Psoas muscle (tissue), 8 donors: ENCODE data around the gene RDH13. TPM values are rescaled to one million over a fixed set of nuclear protein-coding genes. Genes with fewer than 3 reads are reported as not detected.

Experiments used
- ATAC-seq, 4 donors: fragments of 200-7000 bp; cut with Tn5 transposase; one replicate each; pipeline ENCODE4 v1.9.1; 2020; ENCODE audit warnings: moderate library complexity in 3 of 4, mild to moderate bottlenecking in 2 of 4
- DNase-seq, 2 donors: peaks; one replicate each; pipeline ENCODE4 v3.0.0-alpha.2; 2020
- H3K27ac ChIP-seq: fragments of 200-600 bp; one replicate; pipeline ENCODE4 v1.8.0; 2022
- H3K27me3 ChIP-seq, 3 donors: fragments of 200-600 bp in 1 of 3; one replicate each; pipeline versions ENCODE4 v1.6.1 to v1.8.0; 2013 to 2022; ENCODE audit warnings: low read length in 2 of 3, mild to moderate bottlenecking in 2 of 3, moderate library complexity in 1 of 3; ENCODE audit not compliant: insufficient read depth in 3 of 3
- H3K36me3 ChIP-seq, 2 donors: fragments of 200-600 bp in 1 of 2; one replicate each; pipeline versions ENCODE4 v1.6.1 to v1.8.0; 2013 to 2022; ENCODE audit warnings: low read depth in 1 of 2, mild to moderate bottlenecking in 1 of 2, moderate library complexity in 1 of 2; ENCODE audit not compliant: insufficient read depth in 1 of 2
- H3K4me1 ChIP-seq: fragments of 200-600 bp; one replicate; pipeline ENCODE4 v1.8.0; 2022
- H3K4me3 ChIP-seq: fragments of 200-600 bp; one replicate; pipeline ENCODE4 v1.8.0; 2022; ENCODE audit warnings: mild to moderate bottlenecking
- H3K9me3 ChIP-seq: fragments of 200-600 bp; one replicate; pipeline ENCODE4 v1.8.0; 2022
- WGBS, 3 donors: extraction: QIAGEN DNeasy Blood & Tissue Kit; methylation state at CpG; one replicate each; pipeline versions ENCODE4 v1.1.6 to v1.1.7; 2013; 5-methylcytosine and 5-hydroxymethylcytosine counted together
- intact Hi-C, 2 donors: fragments of 100-400 bp; cut with DNase I; formaldehyde crosslinking; loops; one replicate each; pipeline versions ENCODE4 v1.11.0 to v1.14.2; 2022
- polyA plus RNA-seq, 3 donors: library from polyadenylated mRNA; stranded (reverse); fragments of 200-250 nt; gene quantifications; one replicate each; pipeline ENCODE4 v1.2.3, GENCODE V29; 2013
- total RNA-seq, 4 donors: library from RNA; stranded (reverse); fragmentation: NEBNext Ultra II Directional in 2 of 4; extraction: Animal tissue kit (Norgen Biotek cat#: 25700) in 2 of 4; gene quantifications; one replicate each; pipeline versions ENCODE4 v1.2.1 to v1.2.4, GENCODE V29; 2021 to 2023
- TF ChIP-seq, protein P1 (sequence below): fragments of 200-600 bp; IDR thresholded peaks from one replicate; pipeline ENCODE4 v1.8.0; 2022; ENCODE audit warnings: antibody characterized with exemption
- donor health status: healthy with polysubstance abuse.
- donor health status: DM: no; HTN: no; CAD: no; lungs with moderate emphysema.
- donor health status: Bipolar disorder and iron deficiency.
- donor health status: healthy.
- donor health status: DM: yes; HTN: yes; CAD: no.
- donor health status: DM: no; HTN: no; CAD: no.
- donor health status: DM: no; HTN: no; CAD: no.
- donor health status: DM: yes; HTN: yes; CAD: no.

Gene RDH13
- total and polyA plus RNA-seq, 7 donors: 4.5 to 18.0 (median 13.1) TPM

DNA sequence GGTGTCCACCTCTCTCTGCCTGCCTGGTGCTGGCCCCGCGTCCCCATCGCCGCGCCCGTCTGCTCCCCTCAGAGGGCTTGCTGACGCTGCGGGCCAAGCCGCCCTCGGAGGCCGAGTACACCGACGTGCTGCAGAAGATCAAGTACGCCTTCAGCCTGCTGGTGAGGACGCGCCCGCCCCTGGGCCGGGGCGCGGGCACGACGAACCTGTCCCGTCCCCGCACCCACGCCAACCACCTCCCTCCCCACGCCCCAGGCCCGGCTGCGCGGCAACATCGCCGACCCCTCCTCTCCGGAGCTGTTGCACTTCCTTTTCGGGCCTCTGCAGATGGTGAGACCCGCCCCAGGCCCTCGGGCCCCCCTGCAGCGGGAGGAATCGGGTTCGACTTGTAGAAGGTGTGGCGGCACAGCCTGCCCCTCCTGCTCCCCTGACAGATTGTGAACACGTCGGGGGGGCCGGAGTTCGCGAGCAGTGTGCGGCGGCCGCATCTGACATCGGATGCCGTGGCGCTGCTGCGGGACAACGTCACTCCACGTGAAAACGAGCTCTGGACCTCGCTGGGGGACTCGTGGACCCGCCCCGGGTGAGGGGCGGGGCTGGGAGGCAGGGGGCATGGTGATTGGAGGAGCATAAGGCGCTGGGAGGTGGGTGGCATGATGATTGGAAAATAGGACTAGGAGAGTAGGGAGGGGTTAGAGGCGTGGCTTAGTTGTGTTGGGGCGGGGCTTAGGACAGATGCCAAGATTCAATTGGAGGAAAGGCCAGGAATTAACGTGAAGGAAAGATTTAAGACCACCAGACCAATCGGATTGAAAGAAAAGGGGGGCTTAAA, 19.3 kb upstream of the RDH13 start:
- WGBS, 3 donors: 2 to 6% (median 5%) methylated on average over 55 to 64 of the region's 64 CpGs
- H3K27ac ChIP-seq: no peak overlapping the region
- peak overlapping the region; percentile 66 for H3K4me3 ChIP-seq
- peaks cover 24% of the 10 kb centered on the region for H3K4me1 ChIP-seq
- peaks cover 0 to 86% (median 42%) of the 10 kb centered on the region in 3 donors for H3K27me3 ChIP-seq
- ATAC-seq: peak in 1 of 4 donors; percentile 31
- H3K36me3 ChIP-seq: no peaks in the 10 kb centered on the region
- no peak for DNase-seq
- no peaks in the 10 kb centered on the region for H3K9me3 ChIP-seq
- TF ChIP-seq, protein P1, sequence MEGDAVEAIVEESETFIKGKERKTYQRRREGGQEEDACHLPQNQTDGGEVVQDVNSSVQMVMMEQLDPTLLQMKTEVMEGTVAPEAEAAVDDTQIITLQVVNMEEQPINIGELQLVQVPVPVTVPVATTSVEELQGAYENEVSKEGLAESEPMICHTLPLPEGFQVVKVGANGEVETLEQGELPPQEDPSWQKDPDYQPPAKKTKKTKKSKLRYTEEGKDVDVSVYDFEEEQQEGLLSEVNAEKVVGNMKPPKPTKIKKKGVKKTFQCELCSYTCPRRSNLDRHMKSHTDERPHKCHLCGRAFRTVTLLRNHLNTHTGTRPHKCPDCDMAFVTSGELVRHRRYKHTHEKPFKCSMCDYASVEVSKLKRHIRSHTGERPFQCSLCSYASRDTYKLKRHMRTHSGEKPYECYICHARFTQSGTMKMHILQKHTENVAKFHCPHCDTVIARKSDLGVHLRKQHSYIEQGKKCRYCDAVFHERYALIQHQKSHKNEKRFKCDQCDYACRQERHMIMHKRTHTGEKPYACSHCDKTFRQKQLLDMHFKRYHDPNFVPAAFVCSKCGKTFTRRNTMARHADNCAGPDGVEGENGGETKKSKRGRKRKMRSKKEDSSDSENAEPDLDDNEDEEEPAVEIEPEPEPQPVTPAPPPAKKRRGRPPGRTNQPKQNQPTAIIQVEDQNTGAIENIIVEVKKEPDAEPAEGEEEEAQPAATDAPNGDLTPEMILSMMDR: no peak
- intact Hi-C loops: no loop called here

DNA sequence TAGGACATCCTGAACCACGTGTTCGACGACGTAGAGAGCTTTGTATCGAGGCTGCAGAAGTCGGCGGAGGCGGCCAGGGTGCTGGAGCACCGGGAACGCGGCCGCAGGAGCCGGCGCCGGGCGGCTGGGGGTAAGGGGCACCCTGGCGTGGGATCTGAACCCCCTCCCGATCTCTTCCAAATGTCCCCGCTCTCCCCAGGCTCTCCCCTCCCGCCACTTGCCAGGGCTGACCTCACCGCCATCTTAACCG, 18.7 kb upstream of the RDH13 start:
- Histone ChIP-seq H3K36me3 (no peaks in the 10 kb centered on the region), H3K4me1 (peaks cover 19% of the 10 kb centered on the region), H3K4me3 (peak overlapping the region; percentile 66), H3K27me3 (peaks cover 0 to 86% (median 40%) of the 10 kb centered on the region in 3 donors), H3K9me3 (no peaks in the 10 kb centered on the region), H3K27ac (no peak overlapping the region)
- 3 to 4% (median 3%) methylated on average over 17 to 22 of the region's 22 CpGs for WGBS, 3 donors
- ATAC-seq (no peak), DNase-seq (no peak)
- TF ChIP-seq, protein P1: no peak
- intact Hi-C loops: no loop called here

DNA sequence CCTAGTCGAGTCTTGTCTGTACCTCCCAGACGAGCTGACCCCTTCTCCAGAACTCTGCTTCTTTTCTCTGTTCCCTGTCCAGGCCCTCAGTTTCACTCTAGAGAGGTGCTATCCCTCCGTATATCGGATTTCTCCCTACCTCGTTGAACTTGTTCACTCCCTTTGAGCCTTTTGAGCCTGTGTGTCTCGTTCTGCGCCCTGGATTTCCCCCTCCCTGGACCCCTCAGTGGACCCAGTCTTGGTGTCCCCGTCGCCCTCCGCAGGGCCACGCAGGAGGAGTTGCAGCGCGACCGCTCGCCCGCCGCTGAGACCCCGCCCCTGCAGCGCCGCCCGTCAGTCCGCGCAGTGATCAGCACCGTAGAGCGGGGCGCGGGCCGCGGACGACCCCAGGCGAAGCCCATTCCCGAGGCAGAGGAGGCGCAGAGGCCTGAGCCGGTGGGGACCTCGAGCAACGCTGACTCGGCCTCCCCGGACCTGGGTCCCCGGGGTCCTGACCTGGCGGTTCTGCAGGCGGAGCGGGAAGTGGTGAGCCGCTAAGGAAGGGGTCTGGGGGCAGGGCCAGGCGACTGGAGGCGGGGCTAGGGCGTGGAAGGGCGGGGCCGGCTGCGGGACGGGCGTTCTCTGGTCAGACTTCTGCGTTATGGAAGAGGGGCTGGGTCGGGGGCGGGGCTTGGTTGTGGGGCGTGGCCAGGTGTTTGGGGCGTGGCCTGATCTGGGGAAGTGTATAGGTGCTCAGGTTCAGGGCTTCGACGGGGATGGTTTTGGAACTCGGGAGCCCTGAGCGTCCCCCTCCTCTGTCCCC, 18.2 kb upstream of the RDH13 start:
- DNase-seq (peak; percentile 69 to 84), ATAC-seq (peak; percentile 51 to 66 (median 57))
- Histone ChIP-seq H3K36me3 (no peaks in the 10 kb centered on the region), H3K9me3 (no peaks in the 10 kb centered on the region), H3K27ac (no peak overlapping the region), H3K4me3 (peak overlapping the region; percentile 66), H3K27me3 (peaks cover 0 to 86% (median 39%) of the 10 kb centered on the region in 3 donors), H3K4me1 (peaks cover 17% of the 10 kb centered on the region)
- intact Hi-C loops: no loop called here
- TF ChIP-seq, protein P1: no peak
- 1 to 2% (median 1%) methylated on average over 47 to 60 of the region's 60 CpGs for WGBS, 3 donors

DNA sequence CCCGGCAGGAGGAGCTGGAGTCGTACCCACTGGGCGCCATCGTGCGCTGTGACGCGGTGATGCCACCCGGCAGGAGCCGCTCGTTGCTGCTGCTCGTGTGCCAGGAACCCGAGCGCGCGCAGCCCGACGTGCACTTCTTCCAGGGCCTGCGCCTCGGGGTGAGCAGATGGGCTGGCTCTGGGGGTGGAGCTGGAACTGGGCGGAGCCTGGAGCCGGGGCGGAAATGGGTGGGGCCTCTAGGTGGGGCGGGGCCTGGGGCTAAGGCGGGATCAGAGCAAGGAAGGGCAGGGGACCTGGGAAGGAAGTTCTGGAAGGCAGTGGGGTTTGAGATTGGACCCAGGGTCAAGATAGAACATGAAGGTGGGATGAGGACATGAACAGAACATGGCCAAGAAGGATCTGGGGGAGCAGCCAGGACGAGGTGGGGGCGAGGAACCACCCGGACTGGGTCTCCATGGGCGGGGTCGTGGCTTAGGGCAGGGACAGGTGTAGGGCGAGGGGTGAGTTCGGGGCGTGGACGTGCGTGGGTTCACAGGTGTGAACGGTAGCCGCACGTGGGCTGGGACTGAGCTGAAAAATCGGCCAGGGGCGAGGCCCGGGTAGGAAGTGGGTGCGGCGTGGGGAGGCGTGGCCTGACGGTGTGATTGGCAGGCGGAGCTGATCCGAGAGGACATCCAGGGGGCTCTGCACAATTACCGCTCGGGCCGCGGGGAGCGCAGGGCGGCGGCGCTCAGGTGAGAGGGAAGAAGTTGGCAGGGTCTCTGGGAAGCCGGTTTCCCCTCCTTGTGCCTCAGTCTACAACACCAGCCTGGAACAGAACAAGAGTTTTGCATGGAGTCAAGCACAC, 17.4 kb upstream of the RDH13 start:
- H3K4me1 ChIP-seq: peaks cover 17% of the 10 kb centered on the region
- H3K4me3 ChIP-seq: peak overlapping the region; percentile 66
- H3K36me3 ChIP-seq: no peaks in the 10 kb centered on the region
- H3K27ac ChIP-seq: no peak overlapping the region
- H3K9me3 ChIP-seq: no peaks in the 10 kb centered on the region
- DNase-seq: peak; percentile 60 to 80
- H3K27me3 ChIP-seq: peaks cover 0 to 82% (median 35%) of the 10 kb centered on the region in 3 donors
- ATAC-seq: peak; percentile 71 to 81 (median 77)
- WGBS, 3 donors: 2 to 4% (median 3%) methylated on average over 53 to 55 of the region's 55 CpGs
- intact Hi-C loops: no loop called here
- TF ChIP-seq, protein P1: no peak
